Measurements from ENCODE around the gene STPG1.

DNA sequence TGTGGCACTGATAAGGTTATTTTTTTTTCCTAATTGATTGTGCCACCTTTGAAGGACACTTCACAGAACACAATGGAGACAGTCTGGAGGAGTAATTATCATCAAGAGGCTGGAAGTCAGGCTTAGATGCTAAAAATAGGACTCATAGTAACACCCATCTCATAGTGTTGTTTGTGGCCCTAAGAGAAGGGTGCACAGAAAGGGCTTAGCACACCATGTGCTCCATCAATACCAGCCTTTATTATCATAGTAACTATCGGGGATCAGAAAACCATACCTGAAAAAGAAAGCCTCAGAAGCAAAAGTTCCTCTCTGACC is 13.9 kb upstream of the STPG1 start:
- TF ChIP-seq, protein P1, sequence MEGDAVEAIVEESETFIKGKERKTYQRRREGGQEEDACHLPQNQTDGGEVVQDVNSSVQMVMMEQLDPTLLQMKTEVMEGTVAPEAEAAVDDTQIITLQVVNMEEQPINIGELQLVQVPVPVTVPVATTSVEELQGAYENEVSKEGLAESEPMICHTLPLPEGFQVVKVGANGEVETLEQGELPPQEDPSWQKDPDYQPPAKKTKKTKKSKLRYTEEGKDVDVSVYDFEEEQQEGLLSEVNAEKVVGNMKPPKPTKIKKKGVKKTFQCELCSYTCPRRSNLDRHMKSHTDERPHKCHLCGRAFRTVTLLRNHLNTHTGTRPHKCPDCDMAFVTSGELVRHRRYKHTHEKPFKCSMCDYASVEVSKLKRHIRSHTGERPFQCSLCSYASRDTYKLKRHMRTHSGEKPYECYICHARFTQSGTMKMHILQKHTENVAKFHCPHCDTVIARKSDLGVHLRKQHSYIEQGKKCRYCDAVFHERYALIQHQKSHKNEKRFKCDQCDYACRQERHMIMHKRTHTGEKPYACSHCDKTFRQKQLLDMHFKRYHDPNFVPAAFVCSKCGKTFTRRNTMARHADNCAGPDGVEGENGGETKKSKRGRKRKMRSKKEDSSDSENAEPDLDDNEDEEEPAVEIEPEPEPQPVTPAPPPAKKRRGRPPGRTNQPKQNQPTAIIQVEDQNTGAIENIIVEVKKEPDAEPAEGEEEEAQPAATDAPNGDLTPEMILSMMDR (conservative IDR thresholded peaks at IDR 0.05 in 1 of 2, IDR thresholded peaks at IDR 0.05 in 1 of 2; ENCODE audit: extremely low read depth in 1 of 2, insufficient read depth in 1 of 2, low read depth in 1 of 2, low read length in 2 of 2): no peak
- TF ChIP-seq EZH2 (IDR thresholded peaks at IDR 0.05; ENCODE audit: borderline replicate concordance, low read length): no peak

Measured in mammary epithelial cell (primary cell).